GM19455 (cell line): Measurements from ENCODE around the gene MEFV.

ENCODE experiments used
- ATAC-seq: cut with Tn5 transposase; IDR thresholded peaks from one replicate; pipeline ENCODE4 v1.9.1; 2021; ENCODE audit not compliant: unreplicated experiment

Gene MEFV

GRCh38 chr16:3268294-3268693 is 11.9 kb upstream of the MEFV start:
- no peak for ATAC-seq

- ATAC-seq, result no peak
These were observed 10.6 kb upstream of the MEFV start for GRCh38 chr16:3266873-3267537.

GRCh38 chr16:3264137-3265036 is 8.0 kb upstream of the MEFV start:
- ATAC-seq, result peak; percentile 86

GRCh38 chr16:3262517-3262916 is 6.1 kb upstream of the MEFV start:
- no peak for ATAC-seq

- no peak for ATAC-seq
These were observed 3.4 kb upstream of the MEFV start for GRCh38 chr16:3259836-3260235.

DNA sequence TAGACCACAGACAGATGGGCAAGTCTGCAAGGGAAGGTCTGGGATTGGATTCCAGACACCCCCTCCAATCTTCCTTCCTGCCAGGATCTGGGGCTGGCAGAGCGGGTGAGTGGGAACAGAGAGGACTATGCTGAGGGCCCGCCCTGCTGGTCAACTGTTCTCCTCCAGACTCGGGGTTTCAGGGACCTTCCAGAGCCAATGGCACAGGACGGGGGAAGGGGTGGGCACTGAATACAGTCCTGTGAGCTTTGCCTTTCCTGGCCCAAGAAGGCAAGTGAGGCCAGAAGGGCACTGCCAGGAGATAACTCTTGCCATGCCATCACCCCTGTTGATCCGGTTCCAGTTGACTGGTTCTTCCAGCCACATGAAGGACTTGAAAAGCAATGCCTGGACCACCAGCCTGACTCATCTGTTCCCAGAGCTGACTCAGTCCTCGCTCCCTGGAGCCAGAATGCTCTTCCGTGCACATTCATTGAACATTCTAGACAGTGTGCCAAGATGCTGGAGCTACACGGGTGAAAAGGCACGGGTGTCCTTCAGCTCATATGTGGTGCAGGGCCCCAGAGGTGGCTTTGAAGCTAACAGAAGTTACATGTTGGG is 533 bp upstream of the MEFV start:
- no peak for ATAC-seq

GRCh38 chr16:3254309-3254708 is 2.1 kb downstream of the MEFV start:
- no peak for ATAC-seq

GRCh38 chr16:3252967-3253366 is 3.5 kb downstream of the MEFV start:
- ATAC-seq, result no peak

DNA sequence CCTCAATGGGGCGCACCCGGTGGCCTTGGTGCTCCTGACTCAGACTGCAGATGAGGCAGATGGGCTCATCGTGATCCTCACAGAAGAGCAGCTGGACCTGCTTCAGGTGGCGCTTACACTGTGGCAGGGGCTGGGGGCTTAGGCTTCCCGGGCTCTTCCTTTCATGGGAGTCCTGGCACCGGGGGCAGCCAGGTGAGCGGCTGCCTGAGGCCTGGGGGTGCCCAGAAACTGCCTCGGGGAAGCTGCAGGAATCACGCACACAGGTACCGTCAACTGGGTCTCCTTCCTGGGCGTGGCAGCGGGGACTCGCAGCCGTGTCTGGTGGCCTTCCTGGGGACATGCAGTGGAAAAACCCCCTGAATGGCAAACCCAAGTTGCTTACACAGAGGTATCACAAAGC is 7.0 kb downstream of the MEFV start:
- no peak for ATAC-seq

DNA sequence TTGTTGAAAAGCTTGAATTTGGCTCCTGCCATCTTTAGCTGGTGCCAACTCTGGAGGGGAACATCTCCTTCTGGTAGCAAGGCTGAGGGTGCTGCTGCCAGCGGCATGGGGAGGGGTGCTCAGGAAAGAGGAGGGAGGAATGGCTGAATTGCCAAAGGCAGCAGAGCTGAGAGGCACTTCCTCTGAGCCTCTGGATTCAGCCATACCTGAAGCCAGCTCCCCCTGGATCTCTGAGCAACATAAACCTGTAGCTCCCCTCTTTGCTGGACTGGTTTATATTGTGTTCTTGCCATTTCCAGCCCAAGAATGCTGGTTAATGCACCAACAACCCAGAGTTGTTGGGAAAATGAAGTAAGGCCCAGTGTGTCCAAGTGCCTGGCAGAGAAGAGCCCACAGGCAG is 7.4 kb downstream of the MEFV start:
- ATAC-seq, result no peak

- ATAC-seq, result no peak
These were observed 7.8 kb downstream of the MEFV start for GRCh38 chr16:3248596-3248995.

- no peak for ATAC-seq
These were observed 9.6 kb downstream of the MEFV start for GRCh38 chr16:3246876-3247275.

DNA sequence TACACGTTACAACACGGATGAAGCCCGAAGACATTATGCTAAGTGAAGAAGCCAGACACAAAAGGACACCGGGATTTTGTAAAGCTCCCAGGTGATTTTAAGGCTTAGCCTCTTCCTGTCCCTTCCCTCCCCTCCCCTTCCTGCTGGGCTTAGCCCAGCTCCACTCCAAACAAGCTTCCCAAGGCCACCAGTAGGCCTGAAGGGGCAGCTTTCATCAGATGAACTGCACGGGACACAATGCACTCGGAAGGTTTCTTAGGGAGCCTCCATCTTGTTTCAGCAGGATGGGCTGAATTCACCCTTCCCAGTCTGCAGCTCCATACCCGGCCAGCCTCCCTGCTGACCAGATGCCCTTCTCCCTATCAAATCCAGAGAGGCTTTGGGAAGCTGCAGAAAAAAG is 10.4 kb downstream of the MEFV start:
- ATAC-seq, result no peak

DNA sequence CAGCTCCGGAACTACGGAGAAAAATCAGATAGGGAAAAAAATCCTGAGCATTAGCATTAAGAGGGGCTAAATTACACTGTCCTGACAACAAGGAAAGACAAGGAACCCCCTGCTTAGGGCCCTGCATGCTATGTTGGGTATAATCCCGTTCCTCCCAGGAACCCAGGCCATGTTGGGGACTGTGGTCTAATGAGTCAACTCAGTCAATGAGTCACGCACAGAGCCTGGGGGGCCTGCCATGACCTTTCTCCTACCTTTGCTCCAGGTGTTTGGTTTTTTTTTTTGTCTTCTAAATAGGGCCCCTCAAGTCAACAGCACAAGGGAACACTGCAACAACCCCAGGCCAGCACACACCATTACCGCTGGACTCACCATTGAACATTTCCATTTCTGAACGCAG is 12.6 kb downstream of the MEFV start:
- no peak for ATAC-seq

DNA sequence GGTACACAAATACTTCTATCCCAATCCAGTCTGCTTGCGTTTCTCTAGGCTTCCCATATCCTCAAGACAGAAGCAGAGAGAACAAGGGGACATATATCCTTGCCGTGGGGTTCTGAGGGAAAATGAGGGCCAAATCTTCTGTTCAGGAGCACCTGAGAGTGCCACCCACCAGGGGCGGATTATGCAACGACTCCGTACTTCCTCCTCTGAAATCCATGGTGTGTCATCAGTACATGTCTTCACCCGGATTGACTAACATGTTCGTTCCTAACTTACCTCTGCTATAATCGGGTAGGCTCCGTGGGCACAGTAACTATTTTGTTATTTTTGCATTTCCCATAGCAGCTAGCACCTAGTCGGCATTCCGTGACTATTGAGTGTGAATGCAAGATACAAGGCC is 13.7 kb downstream of the MEFV start:
- no peak for ATAC-seq

DNA sequence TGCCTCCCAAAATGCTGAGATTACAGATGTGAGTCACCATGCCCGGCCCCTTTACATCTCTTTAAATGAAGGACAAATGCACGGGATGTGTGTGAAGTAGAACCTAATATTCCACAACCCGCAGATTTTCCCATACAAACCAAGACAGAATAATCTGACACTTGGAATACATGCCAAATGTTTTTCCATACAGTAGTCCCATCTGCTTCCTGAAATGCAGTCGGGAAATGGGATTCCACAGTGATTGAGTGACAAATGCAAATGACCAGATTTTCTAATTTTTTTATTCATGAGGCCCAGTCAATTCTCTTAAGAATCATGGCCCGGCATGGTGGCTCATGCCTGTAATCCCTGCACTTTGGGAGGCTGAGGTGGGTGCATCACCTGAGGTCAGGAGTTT is 14.7 kb downstream of the MEFV start:
- no peak for ATAC-seq

DNA sequence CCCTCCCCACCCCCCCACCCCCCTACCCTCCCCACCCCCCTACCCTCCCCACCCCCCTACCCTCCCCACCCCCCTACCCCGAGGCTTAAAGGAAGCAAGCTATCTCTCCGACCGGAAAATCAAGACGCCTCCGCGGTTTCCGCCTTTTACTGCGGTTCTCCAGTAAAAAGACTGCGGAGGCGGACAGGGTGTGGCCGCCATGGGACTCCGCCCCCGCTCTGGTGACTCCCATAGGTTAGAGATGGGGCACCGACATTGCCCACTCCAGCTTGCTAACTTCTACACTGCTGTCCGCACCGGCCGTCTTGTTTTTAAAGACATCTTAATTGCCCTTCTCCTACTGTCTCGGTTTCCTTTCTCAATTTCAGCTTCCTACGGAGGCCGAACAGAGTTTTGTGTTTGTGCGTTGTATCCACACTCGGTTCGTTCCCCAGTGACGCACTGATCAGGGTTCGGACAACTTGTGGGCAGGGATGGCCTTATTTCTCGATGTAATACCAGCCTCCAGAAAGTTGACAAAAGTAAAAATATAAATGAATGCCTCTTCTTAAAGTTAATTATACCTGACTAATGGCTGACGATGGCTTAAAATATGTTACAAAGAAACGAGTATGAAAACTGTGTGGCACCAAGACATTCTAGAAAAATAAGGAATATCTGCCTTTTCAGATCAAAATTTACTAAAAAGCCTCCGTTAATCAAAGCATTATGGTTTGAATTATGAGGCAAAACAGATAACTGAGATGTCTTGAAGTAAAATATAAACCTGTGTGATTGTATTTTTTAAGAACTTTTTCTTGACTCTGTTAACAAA is 20.4 kb downstream of the MEFV start:
- no peak for ATAC-seq

- peak; percentile 97 for ATAC-seq
These were observed 21.4 kb downstream of the MEFV start, which contains the start of gene ZNF200 for GRCh38 chr16:3234857-3235561. Gene ZNF200, minus strand, starts transcription at chr16:3235158. Its CDS starts 1,403 bp downstream, at chr16:3233755.

DNA sequence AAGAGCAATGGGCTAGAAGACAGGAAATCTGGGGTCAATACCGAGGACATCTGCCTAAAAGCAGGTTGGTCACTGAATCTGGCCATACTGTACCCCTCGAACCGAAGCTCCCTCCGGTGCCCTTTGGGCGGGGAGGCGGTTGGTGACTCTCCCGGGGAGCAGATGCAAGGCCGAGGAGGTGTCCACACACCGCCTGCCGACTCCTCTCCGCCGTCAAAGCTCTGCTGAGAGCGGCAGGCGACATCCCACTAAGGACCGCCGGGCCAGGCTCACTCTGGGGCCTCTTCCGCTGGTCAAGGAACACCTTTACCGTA is 21.9 kb downstream of the MEFV start:
- no peak for ATAC-seq

DNA sequence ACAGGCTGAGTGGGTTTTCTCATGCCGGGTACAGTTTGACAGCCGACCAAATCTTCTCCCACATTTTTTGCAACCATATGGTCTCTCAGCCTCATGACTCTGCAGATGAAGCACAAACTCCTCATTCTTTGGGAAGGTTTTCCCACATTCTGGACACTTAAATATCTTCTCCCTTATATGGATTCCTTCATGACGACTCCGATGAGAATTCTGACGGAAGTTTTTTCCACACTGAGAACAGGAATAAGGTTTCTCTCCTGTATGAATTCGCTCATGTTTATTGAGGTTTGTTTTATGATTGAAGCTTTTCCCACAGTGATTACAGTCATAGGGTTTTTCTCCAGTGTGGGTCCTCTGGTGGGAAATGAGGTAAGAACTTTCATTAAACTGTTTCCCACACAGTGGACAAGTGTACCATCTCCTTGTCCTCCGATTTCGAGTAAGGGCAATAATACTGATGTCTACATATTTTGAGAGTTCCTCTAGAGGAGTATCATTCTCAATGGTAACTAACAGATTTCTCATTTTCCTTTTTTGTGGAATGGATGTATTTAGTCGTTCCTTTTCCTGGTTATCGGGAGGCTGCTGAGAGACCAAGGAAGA is 32.4 kb downstream of the MEFV start:
- no peak for ATAC-seq
